NCI-H774 (cell line): ENCODE measurements around the gene PRKCA.
"Not testable (repeated sequence)": the region's sequence is repeated elsewhere in the genome, so short reads cannot be mapped to it uniquely, and the experiment has no call there.

Experiments
- DNase-seq: peaks from one replicate; lab custom pipeline; 2025; lab: John Stamatoyannopoulos, UW

PRKCA gene

DNA sequence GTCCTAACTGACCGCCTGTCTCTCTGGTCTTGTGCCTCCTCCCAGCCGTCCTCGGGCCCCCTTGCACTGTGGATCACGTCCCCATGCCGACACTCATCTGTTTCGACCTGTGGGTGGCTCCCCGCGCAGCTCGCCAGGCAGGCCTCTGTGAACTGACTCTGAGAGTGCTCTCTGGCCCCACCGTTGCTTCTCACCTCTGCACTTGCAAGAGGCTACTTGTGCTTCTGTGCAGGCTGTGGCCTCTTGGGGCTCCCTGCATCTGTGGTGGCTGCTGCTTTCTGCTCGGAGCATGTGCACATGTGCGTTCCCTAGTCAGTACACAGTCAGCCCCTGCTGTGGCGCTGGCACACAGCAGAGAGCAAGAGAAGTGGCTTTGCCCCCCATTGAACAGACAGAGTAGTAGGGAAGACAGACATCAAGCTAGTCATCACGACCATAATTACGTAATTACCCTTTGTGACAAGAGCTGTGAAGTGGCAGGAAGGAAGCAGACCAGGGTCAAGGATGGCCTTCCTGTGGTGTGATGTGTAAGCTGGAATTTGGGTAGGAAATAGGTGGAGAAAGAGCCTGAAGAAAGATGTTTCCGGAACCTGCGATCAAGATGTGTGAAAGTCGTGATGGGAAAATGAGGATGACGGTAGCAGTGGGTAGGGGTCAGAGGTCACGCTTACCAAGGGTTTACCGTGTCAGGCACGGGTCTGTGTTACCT, 276.5 kb downstream of the PRKCA start:
- no peak for DNase-seq

DNA sequence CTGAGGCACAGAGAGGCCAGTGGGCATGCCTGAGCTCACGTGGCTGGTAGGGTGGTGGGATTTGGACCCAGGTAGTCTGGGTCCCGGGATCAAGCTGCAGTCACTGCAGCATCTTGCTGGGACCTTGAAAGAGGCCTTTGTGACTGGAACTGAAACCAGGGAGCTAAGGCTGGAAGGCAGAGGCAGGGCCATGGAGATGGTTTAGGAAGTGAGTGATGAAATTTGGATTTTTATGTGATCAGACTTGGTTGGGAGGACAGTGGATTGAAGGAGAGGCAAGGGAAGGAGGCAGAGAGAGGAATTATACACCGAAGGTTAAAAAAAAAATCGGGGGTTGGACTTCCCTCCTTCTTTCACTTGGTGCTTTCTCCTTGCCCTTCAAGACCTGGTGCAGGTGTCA, 277.1 kb downstream of the PRKCA start:
- no peak for DNase-seq

DNA sequence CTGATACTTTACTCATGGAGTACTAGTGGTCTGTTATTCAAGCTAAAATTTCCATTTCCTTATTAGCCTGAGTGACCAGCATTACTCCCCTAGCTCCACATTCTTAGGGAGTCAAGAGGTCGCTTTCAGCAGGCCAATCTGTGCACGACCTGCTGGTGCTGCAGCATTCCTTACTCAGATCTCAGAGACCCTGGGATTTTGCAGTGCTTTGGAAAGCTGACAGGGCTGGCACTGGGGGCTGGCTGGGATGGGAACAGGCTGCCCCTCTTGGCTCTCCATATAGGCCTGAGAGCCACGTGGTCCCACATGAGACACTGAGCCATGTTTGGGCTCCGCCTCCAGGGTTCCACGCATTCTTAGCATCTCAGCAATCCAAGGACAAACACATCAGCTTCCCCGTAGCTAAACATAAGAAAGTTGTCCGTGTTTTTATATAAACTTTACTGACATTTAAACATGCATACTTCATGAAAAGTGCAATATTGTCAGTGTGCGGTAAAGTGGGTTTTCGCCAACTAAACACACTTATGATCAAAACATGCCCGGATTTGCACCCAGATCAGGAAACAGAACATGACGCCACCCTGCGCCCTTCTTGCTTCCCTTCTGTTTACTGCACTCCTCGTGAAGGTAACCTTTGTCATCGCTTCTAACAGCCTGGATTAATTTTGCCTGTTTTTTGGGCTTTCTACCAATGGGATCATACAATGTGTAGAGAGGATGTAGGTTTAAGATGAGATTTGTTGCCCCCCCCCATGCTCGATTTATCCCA, 278.0 kb downstream of the PRKCA start:
- no peak for DNase-seq

DNA sequence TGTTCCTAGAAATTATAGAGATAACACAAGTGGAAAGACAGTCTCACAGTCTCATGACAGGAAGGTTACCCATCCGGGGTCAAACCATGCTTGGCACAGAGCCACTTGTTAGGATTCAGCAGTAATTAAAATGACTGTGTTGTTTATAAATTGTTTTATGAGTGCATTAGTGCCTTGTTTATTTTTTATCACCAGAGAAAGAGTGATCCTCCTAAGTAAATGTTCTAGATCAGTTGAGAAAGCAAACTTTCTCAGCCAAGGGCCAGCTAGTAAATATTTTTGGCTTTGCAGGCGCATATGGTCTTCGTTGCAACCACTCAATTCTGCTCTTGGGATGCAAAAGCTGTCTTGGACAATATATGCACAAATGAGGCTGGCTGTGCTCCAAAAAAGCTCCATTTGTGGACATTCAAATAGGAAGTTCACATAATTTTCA, 278.6 kb downstream of the PRKCA start:
- no peak for DNase-seq

DNA sequence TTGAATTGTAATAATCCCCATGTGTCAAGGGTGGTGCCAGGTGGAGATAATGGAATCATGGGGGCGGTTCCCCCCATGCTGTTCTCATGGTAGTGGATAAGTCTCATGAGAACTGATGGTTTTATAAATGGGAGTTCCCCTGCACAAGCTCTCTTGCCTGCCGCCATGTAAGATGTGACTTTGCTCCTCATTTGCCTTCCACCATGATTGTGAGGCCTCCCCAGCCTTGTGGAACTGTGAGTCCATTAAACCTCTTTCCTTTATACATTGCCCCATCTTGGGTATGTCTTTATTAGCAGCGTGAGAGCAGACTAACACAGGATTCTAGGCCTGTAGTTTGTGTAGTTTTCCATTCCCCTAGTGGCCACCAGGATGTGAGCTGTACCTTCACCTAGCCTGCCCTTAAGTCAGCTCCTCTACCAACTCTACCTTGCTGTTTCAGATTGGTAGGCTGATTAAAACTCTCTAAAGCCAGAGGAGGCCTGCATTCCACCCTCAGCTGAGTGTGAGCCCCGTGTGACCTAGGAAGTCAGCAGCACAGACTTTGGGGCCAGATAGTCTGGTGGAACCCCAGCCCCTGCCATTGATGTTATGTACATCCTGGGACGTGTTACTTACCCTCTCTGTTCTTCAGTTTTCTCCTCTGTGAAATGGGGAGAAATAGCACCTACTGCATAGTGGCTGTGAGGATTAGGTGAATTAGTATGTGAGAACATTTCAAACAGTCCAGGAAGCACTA, 280.1 kb downstream of the PRKCA start:
- no peak for DNase-seq

DNA sequence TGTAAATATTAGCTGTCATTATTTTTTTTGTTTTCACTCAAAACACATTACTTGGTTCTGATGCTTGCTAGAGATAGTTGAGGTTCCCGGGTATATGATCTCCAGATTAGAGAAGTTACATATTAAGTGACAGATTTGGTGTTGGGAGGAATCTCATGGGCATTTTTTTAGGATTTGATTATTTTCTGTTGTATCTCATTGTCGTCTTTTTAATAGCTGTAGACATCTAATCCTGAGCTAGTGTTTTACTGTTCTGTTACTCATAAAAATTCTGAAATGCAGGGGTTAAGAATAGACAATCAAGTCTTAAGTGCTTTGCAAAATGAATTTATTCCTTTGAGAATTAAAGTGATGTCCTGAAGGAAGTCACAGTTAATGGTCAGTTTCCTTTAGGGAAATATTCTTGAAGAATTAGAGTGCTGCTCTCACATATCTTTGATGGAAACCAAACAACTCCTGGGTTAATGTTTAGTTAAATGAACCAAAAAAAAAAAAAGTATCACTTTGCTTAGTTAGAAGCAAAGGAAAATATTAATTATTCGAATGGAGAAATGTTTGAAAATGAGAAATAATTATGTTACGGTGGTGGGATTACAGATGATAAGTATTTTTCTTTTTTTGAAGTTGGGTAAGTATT, 280.8 kb downstream of the PRKCA start:
- no peak for DNase-seq

DNA sequence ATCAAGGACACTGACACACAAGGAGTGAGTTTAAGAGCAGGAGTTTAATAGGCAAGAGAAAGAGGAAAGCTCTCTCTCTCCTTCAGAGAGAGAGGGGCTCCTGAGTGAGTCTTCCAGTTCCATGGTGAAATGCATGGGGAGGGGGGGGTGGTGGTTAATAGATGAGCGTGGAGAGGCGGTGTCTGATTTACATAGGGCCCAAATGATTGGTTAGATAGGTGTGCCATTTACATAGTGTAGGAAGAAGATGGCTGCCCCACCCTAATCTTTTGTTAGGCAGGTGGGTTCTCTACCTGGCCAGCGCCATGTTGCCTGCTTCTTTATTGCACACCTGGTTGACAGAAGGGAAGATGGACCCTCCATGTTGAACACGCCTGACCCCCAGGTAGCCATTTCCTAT, 282.5 kb downstream of the PRKCA start:
- DNase-seq, result no peak

DNA sequence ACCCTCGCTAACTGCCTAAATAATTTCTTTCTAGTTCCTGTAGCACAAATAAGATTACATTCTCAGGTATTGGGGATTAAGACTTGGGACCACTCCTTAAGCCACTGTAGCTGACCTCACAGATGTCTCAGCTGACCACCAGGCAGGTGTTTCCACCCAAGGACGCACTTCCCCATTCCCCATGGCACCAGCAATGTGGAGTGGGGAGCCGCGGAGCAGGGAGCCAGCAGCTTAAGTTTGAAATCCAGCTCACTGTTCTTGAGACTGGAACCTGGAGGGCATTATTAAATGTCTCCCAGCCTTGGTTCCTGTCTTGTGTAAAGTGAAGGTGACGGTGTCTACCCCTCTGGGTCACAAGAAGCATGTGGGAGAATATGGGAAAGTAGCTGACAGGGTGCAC, 283.1 kb downstream of the PRKCA start:
- DNase-seq, result no peak

DNA sequence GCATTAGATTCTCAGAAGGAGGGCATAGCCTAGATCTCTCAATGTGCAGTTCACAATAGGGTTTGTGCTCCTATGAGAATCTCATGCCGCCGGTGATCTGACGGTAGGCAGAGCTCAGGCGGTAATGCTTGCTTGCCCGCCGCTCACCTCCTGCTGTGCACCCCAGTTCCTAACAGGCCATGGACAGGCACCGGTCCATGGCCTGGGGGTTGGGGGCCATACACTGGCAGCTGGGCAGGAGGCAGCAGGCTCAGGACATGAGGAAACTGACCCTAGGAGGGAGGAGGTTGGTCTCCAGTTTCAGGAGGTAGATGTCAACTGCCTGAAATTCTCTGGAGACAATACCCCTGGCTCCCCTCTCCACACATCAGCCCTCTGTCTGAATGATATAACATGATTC, 287.5 kb downstream of the PRKCA start:
- DNase-seq, result no peak

DNA sequence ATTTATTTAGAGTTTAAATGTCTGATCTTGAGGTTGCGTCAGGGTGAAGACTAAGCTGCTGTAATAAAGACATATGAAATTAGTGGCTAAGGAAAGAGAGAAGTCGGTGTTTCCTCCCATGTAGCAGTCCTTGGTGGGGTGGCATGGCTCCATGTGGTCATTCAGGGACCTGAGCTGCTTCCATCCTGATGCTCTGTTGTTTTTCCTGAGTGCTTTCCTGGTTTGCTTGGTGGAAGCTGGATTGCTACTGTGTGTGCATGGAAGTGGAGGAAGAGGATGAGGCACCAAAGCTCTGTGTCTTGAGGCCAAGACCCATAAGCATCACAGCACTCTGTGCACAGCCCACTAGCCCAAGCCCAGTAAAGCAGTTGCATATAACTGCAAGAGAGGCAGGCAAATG, 290.7 kb downstream of the PRKCA start:
- DNase-seq, result no peak

DNA sequence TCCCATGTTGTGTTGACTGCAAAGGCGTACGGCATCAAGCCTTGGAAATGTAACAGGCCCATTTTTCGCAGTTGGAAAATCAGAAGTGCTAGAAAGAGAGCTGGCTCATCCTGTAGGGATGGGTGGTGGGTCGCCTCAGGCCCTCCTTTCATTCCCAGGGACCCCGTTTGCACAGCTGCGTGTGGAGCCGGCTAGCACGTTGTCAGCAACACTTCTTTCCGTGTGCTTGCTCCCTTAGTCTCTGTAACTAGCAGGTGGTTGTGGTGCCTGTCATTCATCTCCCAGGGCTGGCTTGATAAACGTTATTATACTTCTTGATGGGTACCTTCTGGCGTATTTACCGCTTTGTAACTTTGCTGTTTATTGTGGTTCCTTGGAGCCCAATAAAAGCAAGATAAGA, 293.5 kb downstream of the PRKCA start:
- DNase-seq, result no peak

DNA sequence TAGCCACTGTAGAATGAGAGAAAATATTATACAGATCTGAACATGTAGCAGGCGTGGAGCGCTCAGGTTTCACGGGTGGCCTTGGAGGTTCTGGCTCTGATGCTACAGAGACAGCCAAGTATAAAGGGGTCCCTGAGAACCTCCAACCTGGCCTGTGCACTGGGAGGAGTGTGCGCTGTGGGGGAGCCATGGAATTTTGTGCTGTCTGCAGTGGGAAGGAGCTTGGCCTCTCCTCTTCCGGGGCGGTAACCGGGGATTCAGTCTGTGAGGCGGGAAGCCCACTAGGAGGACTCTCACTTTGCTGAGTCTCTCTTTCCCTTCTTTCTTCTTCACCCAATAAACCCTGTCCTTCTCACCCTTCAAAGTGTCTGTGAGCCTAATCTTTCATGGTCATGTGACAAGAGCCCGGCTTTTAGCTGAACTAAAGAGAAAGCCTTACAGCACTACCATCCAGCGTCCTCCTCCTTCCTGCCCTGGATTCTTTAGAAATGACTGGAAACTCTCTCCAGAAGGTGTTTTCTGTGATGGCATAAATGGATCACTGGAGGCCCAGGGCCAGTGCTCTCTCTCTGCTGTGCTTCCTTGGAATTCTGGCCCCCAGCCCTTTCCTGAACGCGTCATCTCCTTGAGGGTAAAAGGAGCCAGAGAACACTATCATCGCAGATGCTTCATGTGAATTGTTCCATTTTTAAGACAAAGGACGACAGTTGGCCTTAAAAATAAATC, 300.4 kb downstream of the PRKCA start:
- DNase-seq, result no peak

DNA sequence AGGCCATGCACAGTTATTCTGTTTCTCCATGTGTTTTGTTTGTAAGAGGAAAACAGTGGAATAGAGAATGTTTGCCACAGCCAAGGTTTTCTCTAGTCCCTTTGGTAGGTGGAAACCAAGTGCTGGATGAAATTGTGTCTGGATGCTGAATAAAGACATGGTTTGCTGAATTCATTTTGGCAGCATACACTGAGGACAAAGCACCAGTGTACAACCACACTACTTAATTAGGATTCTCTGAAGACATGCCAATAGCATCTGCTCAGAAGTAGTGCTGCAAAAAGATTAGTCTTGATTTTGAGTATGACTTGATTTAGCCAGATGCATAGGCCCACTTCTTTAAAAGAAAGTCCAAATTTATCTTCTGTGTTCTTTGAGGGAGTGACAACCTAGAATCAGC, 302.0 kb downstream of the PRKCA start:
- no peak for DNase-seq

DNA sequence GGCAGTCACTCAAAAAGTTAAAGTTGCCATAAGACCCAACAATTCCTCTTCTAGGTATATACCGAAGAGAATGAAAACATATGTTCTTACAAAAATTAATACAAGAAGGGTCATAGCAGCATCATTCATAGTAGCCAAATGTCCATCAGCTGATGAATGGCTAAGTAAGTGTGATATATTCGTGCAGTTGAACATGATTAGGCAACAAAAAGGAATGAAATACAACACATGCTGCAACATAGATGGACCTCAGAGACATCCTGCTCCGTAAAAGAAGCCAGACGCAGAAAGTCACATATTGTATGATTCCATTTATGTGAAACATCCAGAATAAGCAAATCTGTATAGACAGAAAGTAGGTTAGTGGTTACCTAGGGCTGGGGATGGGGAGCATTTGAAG, 303.1 kb downstream of the PRKCA start:
- DNase-seq, result no peak

DNA sequence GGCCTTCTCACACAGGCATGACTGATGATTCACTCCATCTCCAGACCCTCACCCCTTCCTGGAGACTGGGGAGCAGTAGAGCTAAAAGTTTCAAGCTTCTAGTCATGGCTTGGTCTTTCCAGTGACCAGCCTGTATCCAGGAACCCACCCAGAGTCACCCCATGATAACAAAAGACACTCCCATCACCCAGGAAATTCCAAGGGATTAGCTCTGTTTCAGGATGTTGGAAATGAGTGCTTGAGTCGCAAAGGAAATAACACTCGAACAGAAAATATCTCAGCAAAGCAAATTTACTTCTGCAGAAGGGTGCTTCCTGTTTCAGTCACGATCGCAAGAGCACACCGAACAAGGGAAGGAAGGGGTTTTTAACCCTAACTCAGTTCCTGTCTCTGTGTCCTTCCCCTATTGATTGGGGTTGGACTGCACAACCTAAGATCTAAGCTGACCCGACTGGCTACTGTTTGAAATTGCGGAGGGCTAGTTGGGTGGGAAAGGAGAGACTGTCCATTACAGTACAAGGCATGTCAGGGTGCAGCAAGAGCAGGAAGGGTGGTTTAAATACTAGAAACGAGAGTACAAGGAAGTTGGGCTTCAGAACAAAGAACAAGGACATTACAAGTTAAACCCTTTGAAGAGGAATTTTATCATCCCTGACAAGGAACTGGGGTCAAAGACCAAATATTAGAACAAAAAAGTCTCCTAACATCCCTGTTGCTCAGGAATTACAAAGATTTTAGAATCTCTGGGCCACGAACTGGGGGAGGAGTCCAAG, 308.1 kb downstream of the PRKCA start:
- no peak for DNase-seq

DNA sequence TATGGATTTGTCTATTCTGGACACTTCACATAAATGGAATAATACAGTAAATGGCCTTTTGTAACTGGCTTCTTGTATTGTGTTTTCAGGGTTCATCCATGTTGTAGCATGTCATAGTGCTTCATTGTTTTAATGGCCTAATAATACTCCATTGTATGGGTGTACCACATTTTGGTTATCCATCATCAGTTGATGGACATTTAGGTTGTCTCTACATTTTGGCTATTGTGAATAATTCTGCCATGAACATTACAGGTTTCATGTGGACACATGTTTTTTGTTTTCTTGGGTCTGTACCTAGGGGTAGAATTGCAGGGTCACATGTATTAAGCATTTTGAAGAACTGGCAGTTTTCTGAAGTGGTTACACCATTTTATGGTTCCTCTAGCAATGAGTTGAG, 309.0 kb downstream of the PRKCA start:
- DNase-seq, result no peak

DNA sequence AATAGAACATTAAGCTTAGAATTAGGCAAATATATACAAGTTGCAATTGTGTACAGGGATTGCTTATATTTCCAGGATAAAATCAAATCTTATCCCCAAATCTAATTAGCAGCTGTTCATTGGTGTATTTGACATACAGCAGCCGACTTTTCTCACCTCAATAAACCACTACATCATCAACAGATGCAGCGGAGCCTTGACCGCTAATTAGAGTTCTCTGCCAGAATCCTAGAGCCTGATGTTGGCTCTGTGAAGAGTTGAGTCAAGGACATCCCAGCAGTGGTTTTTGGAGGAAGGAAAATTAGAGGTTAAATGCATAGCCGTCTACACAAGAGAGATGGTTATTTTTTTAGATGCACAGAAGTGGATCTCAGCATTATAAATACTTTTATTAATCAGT, 310.6 kb downstream of the PRKCA start:
- DNase-seq, result no peak

DNA sequence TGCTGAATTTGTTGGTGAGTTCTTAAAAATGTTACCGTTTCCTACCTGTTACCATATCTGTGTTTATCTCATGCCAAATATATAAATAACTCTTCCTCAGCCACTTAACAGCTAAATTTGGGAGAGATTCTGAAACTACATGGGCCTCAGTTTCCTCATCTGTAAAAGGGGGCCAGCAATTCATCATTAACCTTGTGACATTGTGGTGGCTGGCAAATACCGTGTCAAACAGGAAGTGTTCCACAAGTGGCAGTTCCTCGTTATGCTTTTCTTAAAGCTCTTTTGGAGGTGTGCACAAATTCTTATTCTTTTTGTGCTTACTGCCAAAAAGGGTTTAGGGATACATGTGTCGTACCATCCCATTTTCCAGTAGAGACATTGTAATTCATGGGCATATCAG, 312.1 kb downstream of the PRKCA start:
- DNase-seq, result no peak

DNA sequence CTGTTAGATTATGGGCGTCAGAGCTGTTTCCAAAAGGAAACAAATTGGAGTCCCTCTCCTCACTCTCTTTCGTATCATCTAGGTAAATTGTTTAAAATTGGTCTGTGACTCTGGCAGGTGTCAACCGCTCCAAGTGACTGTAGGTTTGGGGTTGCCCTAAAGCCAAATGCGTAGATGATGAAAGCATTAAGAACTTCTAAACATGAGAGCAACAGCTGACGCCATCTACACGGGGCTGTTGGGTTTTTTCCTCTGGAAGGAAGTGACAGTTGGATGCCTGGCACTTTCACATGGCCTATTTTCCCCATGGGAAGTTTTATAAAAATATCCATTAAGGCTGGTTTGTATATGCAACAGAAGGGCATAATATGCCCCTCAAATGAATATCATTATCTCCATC, 316.8 kb downstream of the PRKCA start:
- DNase-seq, result no peak

DNA sequence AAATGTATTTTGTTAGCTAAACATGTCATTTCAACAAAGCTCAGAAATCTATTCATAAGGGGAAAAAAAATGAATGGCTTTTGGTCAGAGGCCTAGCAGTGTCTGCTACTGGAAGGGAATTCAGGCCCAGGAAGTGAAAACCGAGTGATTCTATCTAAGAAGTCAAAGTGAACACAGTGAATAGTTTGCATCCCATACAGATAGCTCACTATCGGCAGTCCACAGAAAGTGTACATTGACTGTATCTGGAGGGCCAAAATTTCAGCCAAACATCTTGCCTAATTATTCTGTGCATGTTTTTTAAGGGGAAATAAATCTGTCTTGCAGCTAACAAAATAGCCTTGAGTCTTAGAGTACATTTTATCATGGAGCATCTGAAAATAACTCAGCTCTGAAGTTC, 318.1 kb downstream of the PRKCA start:
- no peak for DNase-seq

DNA sequence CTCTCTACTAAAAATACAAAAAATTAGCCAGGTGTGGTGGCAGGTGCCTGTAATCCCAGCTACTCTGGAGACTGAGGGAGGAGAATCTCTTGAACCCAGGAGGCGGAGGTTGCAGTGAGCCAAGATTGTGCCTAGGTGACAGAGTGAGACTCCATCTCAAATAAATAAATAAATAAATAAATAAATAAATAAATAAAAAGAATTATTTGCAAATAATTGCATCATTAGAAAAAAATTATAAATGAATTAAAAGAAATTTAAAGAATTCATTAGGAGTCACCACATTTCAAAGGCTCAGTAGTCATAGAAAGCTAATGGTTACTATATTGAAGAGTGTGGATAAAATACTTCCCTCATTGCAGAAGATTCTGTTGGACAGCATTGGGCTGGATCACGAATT, 322.2 kb downstream of the PRKCA start:
- not testable (repeated sequence) for DNase-seq
